GM21515 (cell line): ENCODE results near the gene FADS6.

Source experiments
- ATAC-seq: cut with Tn5 transposase; IDR thresholded peaks from one replicate; pipeline ENCODE4 v1.9.1; 2021; ENCODE audit not compliant: unreplicated experiment

FADS6 gene

GRCh38 chr17:74892974-74893911 lies at the start of gene FADS6:
FADS6 (minus strand) TSS chr17:74893633; CDS start chr17:74893595, 38 bp downstream.
- ATAC-seq, result no peak

- no peak for ATAC-seq
Observed at GRCh38 chr17:74941128-74941725, 47.8 kb upstream of the FADS6 start.

- ATAC-seq, result no peak
Observed at GRCh38 chr17:74939534-74939933, 46.1 kb upstream of the FADS6 start.

- ATAC-seq, result no peak
Observed at GRCh38 chr17:74938194-74938950, 44.9 kb upstream of the FADS6 start.

- no peak for ATAC-seq
Observed at GRCh38 chr17:74937064-74938051, 43.9 kb upstream of the FADS6 start.

GRCh38 chr17:74936470-74936799 lies 43.0 kb upstream of the FADS6 start:
- no peak for ATAC-seq

GRCh38 chr17:74935585-74936469 lies 42.4 kb upstream of the FADS6 start, which contains the start of gene OTOP3:
OTOP3 (plus strand) TSS chr17:74935898; CDS start chr17:74935922, 24 bp downstream.
- ATAC-seq, result no peak

- ATAC-seq, result no peak
Observed at GRCh38 chr17:74935048-74935447, 41.6 kb upstream of the FADS6 start.

GRCh38 chr17:74930535-74931036 lies 37.2 kb upstream of the FADS6 start:
- no peak for ATAC-seq

GRCh38 chr17:74928786-74929185 lies 35.4 kb upstream of the FADS6 start:
- ATAC-seq, result no peak

- no peak for ATAC-seq
Observed at GRCh38 chr17:74925242-74925641, 31.8 kb upstream of the FADS6 start.

GRCh38 chr17:74924250-74924948 lies 31.0 kb upstream of the FADS6 start, which contains the start of gene OTOP2:
OTOP2 (plus strand) TSS chr17:74924273; CDS start chr17:74924633, 360 bp downstream.
- ATAC-seq, result no peak

GRCh38 chr17:74923538-74924249 lies 30.3 kb upstream of the FADS6 start:
- ATAC-seq, result no peak

GRCh38 chr17:74922694-74923537 lies 29.5 kb upstream of the FADS6 start, which contains the start of gene USH1G:
USH1G (minus strand) TSS chr17:74923255; CDS start chr17:74923073, 182 bp downstream.
- ATAC-seq, result no peak

- ATAC-seq, result no peak
Observed at GRCh38 chr17:74922172-74922571, 28.7 kb upstream of the FADS6 start.

- no peak for ATAC-seq
Observed at GRCh38 chr17:74921769-74922168, 28.3 kb upstream of the FADS6 start.
